NCI-H526 treated with DMSO at 0.1 percent for 48 hours (cell line): ENCODE data around the gene FOXJ1.
A peak's percentile ranks its signal among the peaks of the same experiment; 100 is the strongest.

Source experiments
- DNase-seq: peaks from one replicate; lab custom pipeline; 2025; lab: John Stamatoyannopoulos, UW

FOXJ1 gene

GRCh38 chr17:76140661-76141211 lies 309 bp downstream of the FOXJ1 start:
- DNase-seq, result no peak

- no peak for DNase-seq
These were observed 1.0 kb downstream of the FOXJ1 start for GRCh38 chr17:76139801-76140660.

- DNase-seq, result no peak
These were observed 1.9 kb downstream of the FOXJ1 start for GRCh38 chr17:76138896-76139752.

GRCh38 chr17:76138234-76138895 lies 2.7 kb downstream of the FOXJ1 start:
- peak; percentile 69 for DNase-seq

- DNase-seq, result no peak
These were observed 3.5 kb downstream of the FOXJ1 start for GRCh38 chr17:76137351-76138233.

- DNase-seq, result no peak
These were observed 4.1 kb downstream of the FOXJ1 start for GRCh38 chr17:76137001-76137350.

GRCh38 chr17:76136276-76137000 lies 4.6 kb downstream of the FOXJ1 start:
- DNase-seq, result peak; percentile 12

- DNase-seq, result no peak
These were observed 5.2 kb downstream of the FOXJ1 start for GRCh38 chr17:76135810-76136188.

GRCh38 chr17:76134911-76135809 lies 5.9 kb downstream of the FOXJ1 start:
- no peak for DNase-seq

- DNase-seq, result peak; percentile 95
These were observed 8.3 kb downstream of the FOXJ1 start for GRCh38 chr17:76132574-76133338.

- peak; percentile 92 for DNase-seq
These were observed 9.1 kb downstream of the FOXJ1 start for GRCh38 chr17:76131692-76132573.

GRCh38 chr17:76131051-76131691 lies 9.9 kb downstream of the FOXJ1 start:
- no peak for DNase-seq

- DNase-seq, result no peak
These were observed 10.6 kb downstream of the FOXJ1 start for GRCh38 chr17:76130473-76130872.

GRCh38 chr17:76125922-76126321 lies 15.1 kb downstream of the FOXJ1 start:
- no peak for DNase-seq

GRCh38 chr17:76125391-76125675 lies 15.7 kb downstream of the FOXJ1 start:
- no peak for DNase-seq

- DNase-seq, result no peak
These were observed 16.3 kb downstream of the FOXJ1 start for GRCh38 chr17:76124582-76125390.
